HG03045 (cell line): ENCODE data around the gene MTIF3.
"Not testable (repeated sequence)": the region's sequence is repeated elsewhere in the genome, so short reads cannot be mapped to it uniquely, and the experiment has no call there.

Experiments
- ATAC-seq: cut with Tn5 transposase; IDR thresholded peaks from one replicate; pipeline ENCODE4 v1.9.1; 2021; ENCODE audit warnings: mild to moderate bottlenecking, moderate library complexity; ENCODE audit not compliant: unreplicated experiment

MTIF3 gene

DNA sequence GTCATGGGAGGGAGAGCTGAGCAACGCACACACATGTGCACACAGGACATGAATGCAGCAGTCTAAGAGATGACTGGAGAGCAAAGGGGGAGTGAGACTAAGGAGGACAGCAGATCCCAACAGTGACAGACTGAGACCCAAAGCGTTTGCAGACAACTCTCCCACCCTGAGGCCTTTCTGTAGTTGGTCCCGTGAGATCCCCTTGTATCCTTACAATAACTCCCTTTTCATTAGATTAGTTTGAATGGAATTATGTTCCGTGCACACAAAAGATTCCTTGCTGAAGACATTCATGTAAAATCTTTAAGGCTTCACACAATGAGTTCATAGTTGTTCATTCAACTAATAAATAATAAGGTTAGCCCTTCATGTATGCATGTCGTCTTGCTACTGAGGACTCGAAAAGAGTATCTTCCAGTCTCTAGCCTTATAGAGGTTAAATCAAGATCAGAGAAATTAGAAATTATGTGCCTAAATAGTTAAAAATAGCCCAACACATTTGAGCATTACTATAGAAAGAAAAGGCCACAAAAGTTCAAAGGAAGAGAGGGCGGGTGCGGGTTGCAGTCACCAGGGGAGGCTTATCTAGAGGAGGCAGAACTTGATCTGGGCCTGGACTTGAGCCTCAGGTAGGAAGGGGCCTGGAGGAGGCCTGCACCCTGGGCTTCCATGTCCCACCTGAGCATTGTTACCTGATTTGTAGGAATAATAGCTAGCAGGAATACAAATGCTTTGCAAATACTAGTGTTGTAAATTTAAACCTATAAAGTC, 29.1 kb downstream of the MTIF3 start:
- no peak for ATAC-seq

DNA sequence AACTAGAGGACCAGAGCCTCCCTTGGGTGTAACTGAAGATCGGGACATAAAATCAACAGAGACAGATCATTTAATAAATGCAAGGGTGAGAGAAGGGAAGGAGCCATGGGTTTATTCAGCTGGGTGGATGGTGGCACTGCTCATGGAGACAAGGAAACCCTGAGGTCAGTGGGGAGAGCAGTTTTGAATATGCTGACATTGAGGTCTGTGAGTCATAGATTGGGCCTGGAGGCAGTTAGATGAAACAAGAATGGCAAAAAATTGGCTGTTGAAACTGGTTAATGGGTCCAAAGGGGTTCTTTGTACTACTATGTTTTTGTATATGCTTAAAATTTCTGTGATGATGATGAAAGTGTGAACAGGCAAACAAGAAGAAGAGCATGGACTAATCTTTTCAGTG, 31.0 kb downstream of the MTIF3 start:
- ATAC-seq: no peak

DNA sequence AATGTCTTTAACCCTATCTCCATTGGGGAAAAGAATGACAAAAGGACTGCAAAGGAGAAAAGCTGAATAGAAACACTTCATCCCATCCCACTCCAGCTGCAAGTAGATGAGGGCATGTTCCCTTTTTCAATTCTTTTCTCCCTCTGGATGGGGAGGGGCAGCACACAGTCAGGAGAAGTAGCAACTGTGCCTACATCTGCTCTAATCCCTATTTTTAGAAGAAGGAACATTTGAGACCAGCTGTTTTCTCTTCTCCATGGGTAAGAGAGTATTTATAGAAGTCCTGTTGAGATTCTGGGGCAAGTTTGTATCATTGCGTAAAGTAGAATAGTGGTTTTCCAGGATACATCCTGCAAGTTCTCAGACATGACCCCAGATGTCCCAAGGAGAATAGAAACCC, 35.2 kb downstream of the MTIF3 start:
- no peak for ATAC-seq

DNA sequence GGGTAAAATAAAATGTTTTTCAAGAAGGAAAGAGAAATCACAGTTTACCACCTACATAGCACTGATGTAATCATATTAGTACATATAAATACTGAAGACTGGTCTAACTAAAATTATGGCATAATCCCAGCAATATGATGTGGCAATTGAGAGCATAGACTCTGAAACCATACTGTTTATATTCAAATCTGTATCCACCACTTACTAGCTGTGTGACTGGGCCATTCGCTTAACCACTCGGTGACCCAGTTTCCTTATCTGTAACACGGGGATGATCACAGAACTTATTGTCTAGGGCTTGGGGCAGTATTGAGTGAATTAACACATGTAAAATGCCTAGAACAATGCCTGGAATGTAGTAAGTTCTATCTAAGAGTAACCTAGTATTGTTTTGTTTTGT, 39.0 kb downstream of the MTIF3 start:
- no peak for ATAC-seq

DNA sequence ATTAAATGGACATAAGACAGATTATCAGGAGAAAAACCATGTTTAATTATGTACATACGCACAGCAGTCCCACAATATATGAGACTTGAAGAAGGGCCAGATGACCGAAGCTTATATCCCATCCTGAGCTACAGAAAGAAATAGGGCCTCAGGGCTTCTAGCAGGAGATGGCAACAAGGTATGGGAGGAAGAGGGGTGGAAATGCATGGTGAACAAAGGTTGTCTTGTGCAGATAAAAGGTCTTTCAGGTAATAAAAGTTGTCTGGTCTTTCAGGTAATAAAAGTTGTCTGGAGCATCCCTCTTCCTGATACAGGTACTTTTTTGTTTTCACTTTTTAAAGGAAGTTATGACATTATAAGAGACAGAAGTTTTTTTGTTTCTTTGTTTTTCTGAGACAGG, 41.4 kb downstream of the MTIF3 start:
- no peak for ATAC-seq

DNA sequence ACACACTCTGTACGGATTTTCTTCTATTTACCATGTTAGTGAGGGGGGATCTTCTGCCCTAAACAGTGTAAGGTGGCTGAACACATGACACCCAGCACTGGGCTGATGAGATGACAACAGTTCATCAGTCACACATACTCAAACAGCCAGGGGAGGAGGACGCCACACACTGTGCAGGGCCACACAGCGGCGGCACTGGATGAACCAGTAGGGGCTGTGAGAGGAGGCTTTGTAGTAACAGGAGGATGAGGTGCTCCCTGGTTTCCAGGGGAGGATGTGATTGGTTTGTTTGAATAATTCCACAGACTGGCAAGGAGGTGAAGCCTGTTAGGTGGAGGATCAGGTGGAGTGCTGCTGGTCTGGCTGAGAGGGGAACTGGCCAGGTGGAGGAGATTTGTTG, 42.3 kb downstream of the MTIF3 start:
- no peak for ATAC-seq

DNA sequence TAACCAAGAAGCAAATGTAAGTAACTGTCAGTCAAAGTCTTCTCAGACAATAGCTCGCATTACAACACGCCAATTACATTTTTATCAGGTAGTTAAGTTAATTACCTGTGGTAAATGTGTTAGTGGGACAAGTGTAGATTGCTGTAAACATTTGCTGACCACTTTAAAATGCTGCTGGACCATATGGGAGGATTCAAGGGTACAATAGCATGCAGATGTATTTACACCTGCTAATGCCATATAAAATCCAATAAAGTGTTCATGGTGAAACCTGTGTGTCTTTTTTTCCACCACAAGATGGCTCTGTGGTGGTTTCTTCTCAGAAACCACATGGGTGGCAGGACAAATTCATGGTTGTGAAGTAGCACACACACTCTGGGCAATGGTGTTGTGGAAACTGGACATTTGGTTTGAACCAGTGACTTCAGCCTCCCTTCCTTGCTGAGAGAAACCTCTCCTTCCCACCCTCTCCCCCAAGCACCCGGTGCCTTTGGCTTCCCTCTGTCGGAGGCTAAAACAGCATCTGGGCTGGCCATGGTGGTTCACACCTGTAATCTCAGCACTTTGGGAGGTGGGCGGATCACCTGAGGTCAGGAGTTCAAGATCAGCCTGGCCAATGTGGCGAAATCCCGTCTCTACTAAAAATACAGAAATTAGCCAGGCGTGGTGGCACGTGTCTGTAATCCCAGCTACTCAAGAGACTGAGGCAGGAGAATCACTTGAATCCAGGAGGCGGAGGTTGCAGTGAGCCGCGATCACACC, 44.0 kb downstream of the MTIF3 start:
- ATAC-seq: no peak

DNA sequence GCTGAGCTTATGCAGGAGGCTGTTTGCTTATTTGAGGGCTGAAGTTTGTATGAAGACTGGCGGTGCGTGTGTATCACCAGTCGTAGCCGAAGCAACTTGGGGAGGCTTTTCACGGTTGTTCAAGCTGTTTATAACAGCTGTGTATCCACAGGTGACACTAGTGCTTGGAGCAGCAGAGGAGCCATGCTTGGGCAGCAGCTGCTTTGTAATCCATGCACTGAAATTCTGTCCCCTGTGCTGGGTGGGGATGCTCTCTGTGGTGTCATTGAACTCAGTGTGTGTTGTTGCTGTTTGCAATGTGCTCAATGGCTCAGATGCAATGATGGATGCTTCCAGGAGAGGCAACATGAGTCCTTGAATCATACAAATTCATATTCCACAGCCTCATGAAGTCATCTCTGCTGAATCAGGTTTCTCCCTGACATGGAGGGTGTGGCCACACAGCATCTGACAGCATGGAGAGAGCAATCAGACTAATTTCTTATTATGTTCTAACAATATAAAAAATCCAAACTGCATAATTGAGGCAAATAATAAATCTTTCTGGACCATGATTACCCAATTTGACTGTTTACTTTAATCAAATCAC, 44.7 kb downstream of the MTIF3 start:
- ATAC-seq: no peak

DNA sequence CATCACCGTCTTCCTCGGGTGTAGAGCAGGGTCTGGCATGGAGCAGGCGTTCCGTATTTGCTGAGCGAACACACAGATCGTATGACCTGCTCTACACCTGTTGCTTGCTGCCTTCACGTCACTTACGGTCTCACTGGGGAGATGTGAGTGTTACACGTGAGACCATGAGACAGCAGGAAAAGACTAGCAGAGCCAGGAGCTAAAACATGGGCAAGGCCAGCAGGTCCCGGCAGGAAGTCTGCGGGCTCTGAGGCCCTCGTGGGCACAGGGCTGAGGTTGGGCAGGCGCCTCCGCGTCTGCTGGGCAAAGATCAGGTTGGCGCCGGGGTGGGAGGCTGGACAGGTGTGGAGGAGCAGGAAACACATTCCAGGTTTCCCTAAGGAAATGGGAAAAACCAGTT, 45.7 kb downstream of the MTIF3 start:
- ATAC-seq: no peak

DNA sequence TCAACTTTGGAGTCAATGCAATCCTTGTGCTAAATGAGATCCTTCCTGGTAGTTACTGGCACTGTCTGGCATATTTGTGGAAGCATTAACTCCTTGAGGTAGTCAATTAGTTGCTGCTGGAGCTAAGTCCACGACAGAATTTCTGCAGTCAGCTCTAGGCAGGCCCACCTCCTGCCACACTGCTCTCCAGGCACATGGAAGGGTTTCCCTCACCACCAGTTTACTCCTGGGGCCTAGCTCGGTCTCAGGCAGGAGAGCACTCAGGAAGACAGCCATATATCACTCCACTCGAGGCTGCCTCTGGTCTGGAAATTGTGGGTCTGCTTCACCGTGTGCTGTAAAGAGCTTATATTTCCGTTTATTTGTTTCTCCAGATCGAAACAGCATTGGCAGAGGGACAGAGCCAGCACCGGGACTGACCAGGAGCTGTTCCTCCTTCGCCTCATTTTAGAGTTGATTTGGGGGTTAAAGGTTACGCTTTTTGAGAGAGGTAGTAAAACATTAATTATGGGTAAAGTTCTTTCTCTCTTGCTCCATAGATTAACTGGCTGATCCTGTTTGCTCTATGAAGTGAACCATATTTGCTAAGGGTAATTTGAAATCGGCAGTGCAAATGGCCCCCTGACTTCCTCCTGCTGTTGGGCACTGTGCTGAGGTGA, 46.5 kb downstream of the MTIF3 start:
- no peak for ATAC-seq

DNA sequence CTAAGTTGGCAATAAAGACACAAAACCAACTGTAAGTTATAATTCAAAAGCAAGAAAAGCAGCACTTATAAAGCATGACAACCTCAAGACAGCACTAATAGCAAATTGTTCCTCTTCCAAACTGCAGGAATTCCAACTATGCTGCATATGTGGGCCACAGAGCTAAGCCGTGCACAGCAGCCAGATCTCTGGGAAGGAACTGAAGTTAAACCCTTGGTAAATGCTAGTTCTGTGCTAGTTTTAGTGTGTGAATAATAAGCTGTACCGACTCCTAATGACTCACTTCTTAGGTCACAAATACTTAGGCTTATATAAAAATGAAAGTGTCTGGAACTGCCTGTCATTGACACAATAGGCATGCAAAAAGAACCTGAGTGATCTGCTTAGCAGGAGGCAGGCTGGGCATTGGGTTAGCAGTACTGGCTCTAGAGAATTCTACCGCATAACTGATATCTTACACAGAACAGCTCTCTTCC, 47.1 kb downstream of the MTIF3 start:
- ATAC-seq: no peak

DNA sequence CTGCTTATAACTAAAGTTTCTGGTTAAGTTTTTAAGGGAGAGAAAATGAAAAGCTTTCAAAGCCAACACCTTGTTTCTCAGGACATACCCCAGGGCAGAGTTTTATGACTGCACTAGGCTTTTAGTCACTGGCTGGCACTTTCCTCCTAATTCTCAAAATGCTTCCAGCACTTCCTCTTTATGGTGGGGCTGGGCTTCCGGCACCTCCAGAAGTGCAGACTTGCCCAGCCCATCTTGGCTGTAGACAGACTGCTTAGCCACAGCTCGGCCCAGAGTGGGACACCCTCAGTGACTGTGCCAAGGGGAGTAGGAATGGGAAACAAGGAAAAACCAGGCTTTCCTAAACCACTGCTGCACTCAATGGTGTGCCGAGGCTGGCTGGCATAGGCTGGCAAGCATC, 49.2 kb downstream of the MTIF3 start:
- ATAC-seq: no peak

DNA sequence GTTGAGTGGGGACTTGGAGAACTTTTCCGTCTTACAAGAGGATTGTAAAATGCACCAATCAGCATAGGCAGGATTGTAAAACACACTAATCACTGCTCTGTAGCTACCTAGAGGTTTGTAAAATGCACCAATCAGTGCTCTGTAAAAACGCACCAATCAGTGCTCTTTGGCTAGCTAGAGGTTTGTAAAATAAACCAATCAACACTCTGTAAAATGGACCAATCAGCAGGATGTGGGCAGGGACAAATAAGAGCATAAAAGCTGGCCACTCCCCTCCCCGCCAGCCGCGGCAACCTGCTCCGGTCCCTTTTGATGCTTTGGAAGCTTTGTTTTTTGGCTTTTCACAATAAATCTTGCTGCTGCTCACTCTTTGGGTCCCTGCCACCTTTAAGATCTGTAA, 50.0 kb downstream of the MTIF3 start:
- not testable (repeated sequence) for ATAC-seq

DNA sequence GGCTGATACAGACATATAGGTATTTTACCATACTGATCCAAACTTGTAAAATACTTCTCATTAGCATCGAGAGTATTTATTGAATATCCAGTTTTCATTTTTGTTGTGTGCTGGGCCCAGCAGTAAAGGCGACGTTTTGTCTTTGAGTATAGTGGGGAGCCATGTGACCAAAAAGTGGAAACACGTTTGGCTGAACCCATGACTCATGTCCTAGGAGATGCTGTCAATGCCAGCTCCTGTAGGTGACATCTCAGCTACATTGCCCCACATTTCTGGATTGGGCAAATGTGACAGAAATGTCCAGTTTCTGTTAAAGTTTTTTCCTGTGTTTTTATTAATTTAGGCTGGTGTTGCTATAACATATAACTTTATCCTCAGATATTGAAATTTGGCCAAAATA, 52.0 kb downstream of the MTIF3 start:
- ATAC-seq: no peak

DNA sequence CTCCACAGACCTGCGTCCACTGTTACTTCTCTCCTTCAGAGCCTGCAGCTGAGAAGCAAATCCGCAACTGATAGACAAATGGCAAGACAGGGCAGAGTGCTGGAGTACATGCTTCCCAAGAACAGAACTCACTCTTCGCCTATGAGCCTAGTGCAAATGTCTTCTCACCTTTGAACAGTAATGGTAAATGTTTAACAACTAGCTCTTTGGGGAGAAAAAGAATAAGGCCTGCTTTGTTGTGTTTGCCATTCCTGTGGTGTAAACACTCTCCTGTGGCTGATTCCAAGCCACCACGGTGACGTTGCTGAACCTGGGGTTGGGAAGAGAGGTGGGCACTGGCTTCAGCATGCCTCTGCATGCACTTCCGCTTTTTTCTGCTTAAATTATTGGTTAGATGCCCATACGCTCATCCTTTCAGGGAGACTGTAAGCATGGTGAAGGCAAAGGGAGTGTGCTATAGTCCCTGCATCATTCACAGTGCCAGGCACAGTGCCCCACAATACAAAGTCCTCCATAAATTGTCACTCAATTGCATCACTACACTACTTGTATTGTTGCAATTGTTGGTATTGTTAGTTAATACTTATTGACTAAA, 54.0 kb downstream of the MTIF3 start:
- no peak for ATAC-seq

DNA sequence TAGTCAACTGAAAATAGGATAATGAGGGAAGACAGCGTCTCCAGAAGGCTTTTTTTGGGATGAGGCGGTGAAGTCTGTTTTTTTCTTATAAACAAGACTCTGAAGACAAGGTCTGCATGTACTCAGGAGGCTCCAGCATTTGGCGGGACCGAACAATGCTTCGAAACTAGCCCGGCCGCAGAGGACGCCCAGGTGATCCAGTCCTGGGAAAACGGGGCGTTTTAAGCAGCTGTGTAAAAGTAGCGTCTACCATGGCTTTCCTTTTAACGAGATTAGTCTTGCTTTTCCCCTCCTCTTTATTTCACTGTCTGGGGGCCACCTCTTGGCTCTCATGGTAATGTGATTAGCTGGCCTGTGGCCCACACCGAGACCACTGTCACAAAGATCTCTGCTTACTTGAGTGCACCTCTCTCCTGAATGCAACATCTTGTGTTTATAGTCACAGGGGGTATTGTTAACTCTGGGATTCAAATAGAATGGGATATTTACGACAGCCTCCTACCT, 55.3 kb downstream of the MTIF3 start:
- no peak for ATAC-seq

DNA sequence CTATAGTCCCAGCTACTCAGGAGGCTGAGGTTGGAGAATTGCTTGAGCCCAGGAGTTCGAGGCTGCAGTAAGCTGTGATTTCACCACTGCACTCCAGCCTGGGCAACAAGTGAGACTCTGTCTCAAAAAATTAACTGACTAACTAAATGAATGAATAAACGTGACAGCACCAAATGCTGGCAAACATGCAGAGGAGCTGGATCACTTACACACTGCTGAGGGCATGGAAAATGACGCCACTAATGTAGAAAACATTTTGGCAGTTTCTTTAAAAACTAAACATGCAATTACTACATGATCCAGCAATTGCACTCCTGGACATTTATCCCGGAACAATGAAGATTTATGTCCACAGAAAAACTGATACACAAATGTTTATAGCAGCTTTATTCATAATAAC, 57.3 kb downstream of the MTIF3 start:
- ATAC-seq: no peak

DNA sequence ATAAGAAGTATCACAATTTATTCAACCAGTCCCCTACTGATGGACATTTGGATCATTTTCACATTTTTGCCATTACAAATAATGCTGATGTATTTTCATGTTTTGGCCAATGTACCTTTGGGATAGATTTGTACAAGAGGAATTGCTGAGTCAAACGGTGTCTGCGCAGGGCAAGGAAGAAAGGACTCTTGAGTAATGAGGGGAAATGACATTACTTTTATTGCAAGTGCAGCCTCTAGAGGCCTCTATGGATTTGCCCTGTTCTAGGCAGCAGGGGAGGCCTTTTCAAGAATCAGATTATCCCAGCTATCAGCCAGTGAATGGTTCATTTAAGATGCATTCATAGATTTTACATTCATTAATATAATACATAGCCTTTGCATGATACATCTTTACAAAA, 58.9 kb downstream of the MTIF3 start:
- ATAC-seq: no peak

DNA sequence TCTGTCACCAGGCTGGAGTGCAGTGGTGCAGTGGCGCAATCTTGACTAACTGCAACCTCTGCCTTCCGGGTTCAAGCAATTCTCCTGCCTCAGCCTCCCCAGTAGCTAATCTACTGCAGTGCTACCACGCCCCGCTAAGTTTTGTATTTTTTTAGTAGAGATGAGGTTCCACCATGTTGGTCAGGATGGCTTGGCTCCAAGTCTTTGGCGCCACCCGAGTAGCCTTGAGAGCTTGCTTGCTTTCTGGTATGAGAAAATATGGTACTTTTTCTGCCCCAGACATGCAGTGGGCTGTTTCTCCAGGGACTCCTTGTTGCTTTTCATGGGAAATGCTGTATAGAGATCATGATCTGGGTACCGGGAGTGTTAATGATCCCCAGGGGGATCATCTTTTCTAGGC, 60.5 kb downstream of the MTIF3 start:
- ATAC-seq: no peak

DNA sequence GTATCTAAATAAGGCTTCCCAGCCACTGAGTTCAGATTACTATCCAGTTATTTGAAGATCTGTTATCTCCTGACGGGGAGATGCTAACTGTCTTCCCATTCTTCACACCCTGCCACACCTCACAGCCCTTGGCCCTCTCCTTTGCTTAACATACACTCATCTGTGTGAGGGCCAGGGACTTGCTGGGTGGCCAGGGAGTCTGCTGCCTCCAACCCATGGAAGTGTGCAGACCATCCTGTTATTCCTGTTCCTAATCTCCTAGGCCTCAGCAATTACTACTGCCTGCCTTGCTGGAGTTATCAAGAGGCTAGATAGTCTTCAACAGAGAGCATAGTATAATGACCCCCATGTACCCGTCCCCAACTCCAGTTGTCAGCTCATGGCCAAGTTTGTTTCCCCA, 62.1 kb downstream of the MTIF3 start:
- no peak for ATAC-seq
